Parathyroid adenoma (tissue), 2 donors: Measurements from ENCODE around the gene GALNT17.

Experiments
- H2AFZ ChIP-seq: fragments of 300-600 bp; sonication (generic); one replicate; pipeline ENCODE4 v1.7.0; 2017; ENCODE audit warnings: antibody characterized with exemption, mild to moderate bottlenecking
- H3K27ac ChIP-seq: fragments of 300-600 bp; sonication (generic); one replicate; pipeline ENCODE4 v1.7.0; 2017
- H3K27me3 ChIP-seq: fragments of 300-600 bp; sonication (generic); one replicate; pipeline ENCODE4 v1.7.0; 2017; ENCODE audit warnings: low read length; ENCODE audit not compliant: control insufficient read depth, insufficient read depth
- H3K36me3 ChIP-seq: fragments of 300-600 bp; sonication (generic); one replicate; pipeline ENCODE4 v1.7.0; 2017; ENCODE audit warnings: low read length; ENCODE audit not compliant: control insufficient read depth, insufficient read depth
- H3K4me1 ChIP-seq: fragments of 300-600 bp; sonication (generic); one replicate; pipeline ENCODE4 v1.7.0; 2017; ENCODE audit warnings: control low read depth
- H3K4me2 ChIP-seq: fragments of 300-600 bp; sonication (generic); one replicate; pipeline ENCODE4 v1.7.0; 2017; ENCODE audit warnings: low read length
- H3K4me3 ChIP-seq: fragments of 300-600 bp; sonication (generic); one replicate; pipeline ENCODE4 v1.7.0; 2017; ENCODE audit warnings: low read depth, low read length
- H3K79me2 ChIP-seq: fragments of 300-600 bp; sonication (generic); one replicate; pipeline ENCODE4 v1.7.0; 2017; ENCODE audit warnings: control low read depth
- H3K9ac ChIP-seq: fragments of 300-600 bp; sonication (generic); one replicate; pipeline ENCODE4 v1.7.0; 2017; ENCODE audit warnings: mild to moderate bottlenecking
- H3K9me3 ChIP-seq: fragments of 300-600 bp; sonication (generic); one replicate; pipeline ENCODE4 v1.7.0; 2017; ENCODE audit warnings: low read length; ENCODE audit not compliant: control insufficient read depth
- CTCF ChIP-seq: fragments of 300-600 bp; sonication (generic); IDR thresholded peaks from one replicate; pipeline ENCODE4 v1.7.0; 2017; ENCODE audit warnings: antibody characterized with exemption, mild to moderate bottlenecking
- donor health status: primary hyperparathyroidism.

GALNT17 gene

GRCh38 chr7:71535616-71536015 is 403.7 kb downstream of the GALNT17 start:
- no peaks in the 10 kb centered on the region for H3K4me1 ChIP-seq
- H2AFZ ChIP-seq: no peak overlapping the region
- H3K4me2 ChIP-seq: no peak overlapping the region
- no peaks in the 10 kb centered on the region for H3K9me3 ChIP-seq
- no peaks in the 10 kb centered on the region for H3K36me3 ChIP-seq
- no peak for TF ChIP-seq CTCF
- H3K27ac ChIP-seq: no peak overlapping the region
- H3K9ac ChIP-seq: no peak overlapping the region
- H3K79me2 ChIP-seq: no peaks in the 10 kb centered on the region
- H3K4me3 ChIP-seq: no peak overlapping the region
- H3K27me3 ChIP-seq: no peaks in the 10 kb centered on the region

GRCh38 chr7:71538210-71538609 is 406.3 kb downstream of the GALNT17 start:
- Histone ChIP-seq H3K79me2 (no peaks in the 10 kb centered on the region), H3K4me2 (no peak overlapping the region)
- no peak for TF ChIP-seq CTCF

GRCh38 chr7:71539615-71540014 is 407.7 kb downstream of the GALNT17 start:
- no peak for TF ChIP-seq CTCF
- H3K36me3 ChIP-seq: no peaks in the 10 kb centered on the region
- H3K4me1 ChIP-seq: no peaks in the 10 kb centered on the region
- H3K4me3 ChIP-seq: no peak overlapping the region
- H3K4me2 ChIP-seq: no peak overlapping the region
- H3K79me2 ChIP-seq: no peaks in the 10 kb centered on the region
- no peak overlapping the region for H3K9ac ChIP-seq
- no peaks in the 10 kb centered on the region for H3K27me3 ChIP-seq
- H3K27ac ChIP-seq: no peak overlapping the region
- no peak overlapping the region for H2AFZ ChIP-seq
- no peaks in the 10 kb centered on the region for H3K9me3 ChIP-seq

More at GRCh38 chr7:71538210-71538609, 406.3 kb downstream of the GALNT17 start:
- no peak overlapping the region for H2AFZ ChIP-seq
- no peak overlapping the region for H3K4me3 ChIP-seq
- no peaks in the 10 kb centered on the region for H3K27me3 ChIP-seq
- H3K4me1 ChIP-seq: no peaks in the 10 kb centered on the region
- H3K9me3 ChIP-seq: no peaks in the 10 kb centered on the region
- H3K27ac ChIP-seq: no peak overlapping the region
- no peaks in the 10 kb centered on the region for H3K36me3 ChIP-seq
- no peak overlapping the region for H3K9ac ChIP-seq

- H2AFZ ChIP-seq: no peak overlapping the region
- no peak overlapping the region for H3K27ac ChIP-seq
- H3K9me3 ChIP-seq: no peaks in the 10 kb centered on the region
- no peak overlapping the region for H3K9ac ChIP-seq
- H3K4me1 ChIP-seq: no peaks in the 10 kb centered on the region
- no peak overlapping the region for H3K4me3 ChIP-seq
- no peaks in the 10 kb centered on the region for H3K27me3 ChIP-seq
- H3K79me2 ChIP-seq: no peaks in the 10 kb centered on the region
- no peak for TF ChIP-seq CTCF
- H3K36me3 ChIP-seq: no peaks in the 10 kb centered on the region
- no peak overlapping the region for H3K4me2 ChIP-seq
Measured at GRCh38 chr7:71541707-71542353, 409.9 kb downstream of the GALNT17 start.

- no peak for TF ChIP-seq CTCF
- Histone ChIP-seq H3K9me3 (no peaks in the 10 kb centered on the region), H2AFZ (no peak overlapping the region), H3K4me2 (no peak overlapping the region), H3K9ac (no peak overlapping the region), H3K4me1 (no peaks in the 10 kb centered on the region), H3K4me3 (no peak overlapping the region), H3K79me2 (no peaks in the 10 kb centered on the region), H3K27ac (no peak overlapping the region), H3K36me3 (no peaks in the 10 kb centered on the region), H3K27me3 (no peaks in the 10 kb centered on the region)
Measured at GRCh38 chr7:71543396-71543795, 411.5 kb downstream of the GALNT17 start.
